Stimulated activated CD8-positive, alpha-beta memory T cell treated with anti-CD3 and anti-CD28 coated beads, Interleukin-7, amount 100 ng/mL, for 24 hours (primary cell): ENCODE results near the gene ZMYM4.
A peak's percentile ranks its signal among the peaks of the same experiment; 100 is the strongest.

Experiments
- DNase-seq: peaks from one replicate; pipeline ENCODE4 v3.0.0-alpha.2; 2020; ENCODE audit warnings: low read depth

The ZMYM4 gene

DNA sequence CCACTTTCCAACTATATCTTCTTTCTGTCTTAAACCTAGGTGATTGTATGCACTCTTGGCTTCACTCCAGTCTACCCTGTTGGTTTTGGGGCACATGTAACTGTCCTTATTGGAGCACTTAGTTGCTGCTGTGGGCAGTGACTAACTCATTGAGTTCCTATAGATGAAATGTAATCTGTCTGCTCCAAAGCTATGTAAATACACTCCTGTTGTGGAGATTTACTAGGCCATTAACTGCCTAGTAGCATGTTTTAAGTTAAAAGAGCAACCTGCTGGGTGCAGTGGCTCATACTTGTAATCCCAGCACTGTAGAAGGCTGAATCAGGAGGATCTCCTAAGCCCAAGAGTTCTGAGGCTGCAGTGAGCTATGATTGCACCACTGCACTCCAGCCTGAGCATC lies 137.6 kb downstream of the ZMYM4 start:
- DNase-seq: no peak

GRCh38 chr1:35407743-35408142 lies 139.2 kb downstream of the ZMYM4 start:
- no peak for DNase-seq

DNA sequence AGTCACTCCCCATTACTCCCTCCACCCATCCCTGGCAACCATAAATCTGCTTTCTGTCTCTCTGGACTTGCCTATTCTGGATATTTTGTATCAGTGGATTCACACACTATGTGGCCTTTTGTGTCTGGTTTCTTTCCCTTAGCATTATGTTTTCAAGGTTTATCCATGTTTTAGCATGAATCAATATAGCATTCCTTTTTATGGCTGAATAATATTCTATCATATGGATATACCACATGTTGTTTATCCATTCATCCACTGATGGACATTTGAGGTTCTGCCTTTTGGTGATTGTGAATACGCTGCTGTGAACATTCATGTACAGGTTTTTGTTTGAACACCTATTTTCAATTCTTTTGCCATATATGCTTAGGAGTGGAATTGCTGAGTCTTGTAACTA lies 140.4 kb downstream of the ZMYM4 start:
- DNase-seq: no peak

GRCh38 chr1:35426097-35426586 lies 157.6 kb downstream of the ZMYM4 start:
- no peak for DNase-seq

GRCh38 chr1:35428360-35428759 lies 159.9 kb downstream of the ZMYM4 start:
- no peak for DNase-seq

DNA sequence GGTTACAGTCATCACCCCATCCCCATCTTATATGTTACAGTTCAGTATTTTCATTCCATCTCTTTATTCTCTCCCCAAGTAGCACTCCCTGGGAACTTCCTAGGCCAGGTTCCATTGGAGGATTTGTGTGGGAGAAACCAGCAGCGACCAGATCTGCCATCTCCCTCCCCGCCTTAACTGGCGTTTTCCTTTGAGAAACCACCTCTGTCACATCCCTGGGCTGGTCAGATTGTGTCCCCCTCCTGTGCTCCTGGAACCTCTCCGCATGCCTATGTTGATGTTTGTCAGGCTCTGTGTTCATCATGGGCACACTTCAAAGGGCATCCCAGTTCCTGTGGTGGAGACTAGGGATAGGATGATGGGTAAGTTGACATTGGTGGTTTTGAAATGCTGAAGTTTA lies 162.3 kb downstream of the ZMYM4 start:
- no peak for DNase-seq

DNA sequence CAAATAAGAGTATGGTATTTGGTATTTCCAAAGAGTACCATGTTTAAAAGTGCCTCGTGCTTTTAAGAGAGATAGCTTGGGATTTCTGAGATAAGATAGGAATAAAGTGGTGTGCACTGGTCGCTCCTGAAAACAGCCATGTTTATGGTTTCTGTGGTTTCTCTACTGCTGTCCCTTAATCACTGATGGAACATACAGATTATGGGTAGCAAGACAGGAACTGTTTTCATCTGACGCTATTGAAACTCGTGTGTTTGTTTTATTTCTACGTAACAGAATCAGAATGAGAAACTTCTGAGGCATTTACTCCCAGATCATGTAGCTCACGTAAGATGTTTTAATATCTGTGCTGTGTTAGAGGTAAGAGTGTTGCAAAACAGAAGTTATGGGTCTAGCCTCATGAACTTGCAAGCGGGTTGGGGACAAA lies 162.7 kb downstream of the ZMYM4 start:
- DNase-seq: no peak

- no peak for DNase-seq
Measured at GRCh38 chr1:35432231-35432630, 163.7 kb downstream of the ZMYM4 start.

GRCh38 chr1:35433714-35434113 lies 165.2 kb downstream of the ZMYM4 start:
- DNase-seq: no peak

GRCh38 chr1:35434703-35435102 lies 166.2 kb downstream of the ZMYM4 start:
- no peak for DNase-seq

DNA sequence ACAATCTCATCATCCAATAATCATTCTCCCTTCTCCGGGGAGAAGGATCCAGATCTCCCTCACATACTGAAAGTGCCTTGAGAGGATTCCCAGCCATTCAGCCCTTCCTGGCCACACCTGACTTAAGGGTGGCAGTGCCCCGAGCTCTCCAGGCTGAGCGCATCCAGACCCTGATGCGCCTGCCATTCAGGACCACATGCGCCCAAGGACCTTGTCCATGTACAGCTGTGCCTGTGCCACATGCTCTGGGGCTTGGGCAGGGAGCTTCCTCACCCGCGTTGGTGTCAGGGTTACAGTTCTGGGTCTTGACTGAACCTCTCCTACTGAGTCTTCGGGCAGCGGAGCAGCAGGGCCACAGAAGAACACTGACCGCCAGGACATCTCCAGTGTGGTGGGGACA lies 167.6 kb downstream of the ZMYM4 start:
- no peak for DNase-seq

DNA sequence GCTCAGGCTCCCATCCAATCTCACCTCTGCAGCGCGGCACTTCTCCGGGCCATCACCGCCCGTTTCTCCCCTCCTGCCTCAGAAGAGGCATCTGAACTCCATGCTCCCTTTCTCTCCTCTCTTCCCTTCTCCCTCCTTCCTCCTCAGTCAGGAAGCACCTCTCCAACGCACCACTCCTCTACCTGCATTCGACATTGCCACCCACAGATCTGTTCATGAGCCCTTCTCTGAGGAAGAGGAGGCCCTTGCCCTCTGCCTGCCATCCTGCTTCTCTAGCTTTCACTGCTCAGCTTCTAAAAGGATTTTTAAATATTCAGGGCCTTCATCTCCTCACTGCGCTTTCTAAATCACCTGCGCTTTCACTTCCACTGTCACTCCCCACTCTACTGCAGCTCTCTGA lies 168.7 kb downstream of the ZMYM4 start:
- no peak for DNase-seq

GRCh38 chr1:35439626-35440025 lies 171.1 kb downstream of the ZMYM4 start:
- no peak for DNase-seq

DNA sequence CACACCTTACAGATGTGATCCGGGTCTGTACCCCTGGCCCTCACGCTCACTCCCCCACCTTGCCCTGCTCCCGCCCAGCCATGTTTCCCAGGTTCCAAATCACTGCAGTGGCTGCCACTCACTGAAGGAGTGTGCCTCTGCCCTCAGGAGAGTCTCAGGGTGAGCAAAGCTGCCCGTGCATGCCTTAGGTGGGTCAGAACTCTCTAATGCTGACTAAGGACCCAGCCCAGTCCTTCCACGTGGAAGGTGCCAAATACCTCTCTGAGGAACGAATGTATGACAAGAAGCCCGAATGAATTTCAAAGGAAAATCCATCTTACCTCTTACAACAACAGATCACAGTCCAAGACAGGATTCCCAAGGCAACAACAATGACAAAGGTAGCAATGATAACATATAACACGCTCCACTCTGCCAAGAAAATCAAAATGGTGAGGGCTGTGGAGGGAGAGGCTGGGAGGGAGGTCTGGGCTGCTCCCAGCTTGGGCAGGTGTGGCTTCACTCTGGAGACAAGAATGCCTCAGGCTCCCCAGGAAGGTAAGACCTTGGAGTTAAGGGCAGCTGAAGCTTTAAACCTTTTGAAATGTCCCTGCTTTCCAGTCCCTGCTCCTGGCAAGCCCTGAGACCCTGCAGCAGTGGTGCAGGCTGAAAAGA lies 173.5 kb downstream of the ZMYM4 start:
- DNase-seq: no peak

DNA sequence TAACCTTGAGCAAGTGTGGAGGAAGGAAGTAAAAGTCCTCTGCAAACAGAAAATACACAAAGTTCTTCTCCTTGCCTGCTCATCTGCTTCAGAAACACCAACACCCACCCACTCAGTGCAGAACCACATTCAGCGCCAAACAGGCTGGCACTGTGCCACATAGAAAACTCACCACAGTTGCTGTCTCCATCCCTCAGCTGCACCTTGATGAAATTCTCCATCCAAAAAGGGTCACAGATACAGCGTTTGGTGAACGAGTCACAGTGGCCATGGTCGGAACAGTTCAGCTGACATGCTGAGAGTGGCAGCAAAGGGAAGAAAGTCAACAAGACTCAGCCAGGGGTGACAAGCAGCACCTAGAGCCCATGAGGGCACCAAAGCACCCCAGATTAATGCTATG lies 174.2 kb downstream of the ZMYM4 start:
- no peak for DNase-seq

DNA sequence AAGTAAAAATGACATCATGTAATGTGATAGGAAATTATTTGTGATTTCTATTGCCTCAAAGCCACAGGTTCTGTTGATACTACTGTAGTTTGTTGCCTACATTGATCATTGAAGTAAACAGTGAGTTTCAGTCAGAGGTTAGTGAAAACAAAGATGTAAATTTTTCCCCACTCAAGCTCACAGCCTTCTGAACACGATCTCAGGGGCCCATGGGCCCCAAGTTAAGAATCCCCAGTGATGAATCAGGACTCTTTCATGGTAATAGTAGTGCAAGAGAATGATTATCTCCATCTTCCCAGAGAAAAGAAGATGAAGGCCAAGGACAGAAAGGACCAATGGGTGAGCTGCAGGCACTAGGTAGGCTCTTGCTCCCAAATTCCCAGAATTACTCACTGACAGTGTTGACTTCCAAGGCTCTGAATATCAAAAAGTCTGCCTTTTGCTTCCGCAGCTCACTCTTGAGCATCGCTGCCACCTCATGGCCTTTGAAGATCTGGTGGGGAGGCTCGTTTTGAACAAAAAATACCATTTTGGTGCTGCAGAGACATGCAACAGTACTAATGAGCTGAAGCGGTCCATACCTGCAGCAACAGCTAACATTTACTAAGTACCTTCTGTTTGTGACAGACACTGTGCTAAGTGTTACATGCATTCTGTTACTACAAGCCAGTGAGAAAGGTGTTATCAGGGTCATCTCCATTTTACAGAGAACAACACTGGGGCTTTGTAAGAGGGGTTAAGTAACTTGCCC lies 175.4 kb downstream of the ZMYM4 start:
- DNase-seq: no peak

- DNase-seq: no peak
Measured at GRCh38 chr1:35444519-35444774, 175.9 kb downstream of the ZMYM4 start.

DNA sequence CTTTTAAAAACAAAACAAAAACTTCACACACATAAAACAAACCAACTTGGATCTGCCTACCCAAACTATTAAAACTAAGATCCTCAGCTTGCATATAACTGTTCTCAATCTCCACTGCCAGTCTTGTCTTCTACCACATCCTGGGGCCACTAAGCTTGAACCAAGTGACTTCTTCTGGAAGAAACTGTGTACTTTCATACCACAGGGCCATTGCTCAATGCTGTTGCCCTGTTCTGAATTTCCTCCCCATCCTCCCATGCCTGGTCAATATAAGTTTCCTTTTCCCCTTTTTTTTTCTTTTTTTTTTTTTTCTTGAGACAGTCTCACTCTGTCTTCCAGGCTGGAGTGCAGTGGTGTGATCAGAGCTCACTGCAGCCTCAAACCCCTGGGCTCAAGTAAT lies 178.8 kb downstream of the ZMYM4 start:
- DNase-seq: no peak

- DNase-seq: no peak
Measured at GRCh38 chr1:35448344-35448801, 179.9 kb downstream of the ZMYM4 start.

DNA sequence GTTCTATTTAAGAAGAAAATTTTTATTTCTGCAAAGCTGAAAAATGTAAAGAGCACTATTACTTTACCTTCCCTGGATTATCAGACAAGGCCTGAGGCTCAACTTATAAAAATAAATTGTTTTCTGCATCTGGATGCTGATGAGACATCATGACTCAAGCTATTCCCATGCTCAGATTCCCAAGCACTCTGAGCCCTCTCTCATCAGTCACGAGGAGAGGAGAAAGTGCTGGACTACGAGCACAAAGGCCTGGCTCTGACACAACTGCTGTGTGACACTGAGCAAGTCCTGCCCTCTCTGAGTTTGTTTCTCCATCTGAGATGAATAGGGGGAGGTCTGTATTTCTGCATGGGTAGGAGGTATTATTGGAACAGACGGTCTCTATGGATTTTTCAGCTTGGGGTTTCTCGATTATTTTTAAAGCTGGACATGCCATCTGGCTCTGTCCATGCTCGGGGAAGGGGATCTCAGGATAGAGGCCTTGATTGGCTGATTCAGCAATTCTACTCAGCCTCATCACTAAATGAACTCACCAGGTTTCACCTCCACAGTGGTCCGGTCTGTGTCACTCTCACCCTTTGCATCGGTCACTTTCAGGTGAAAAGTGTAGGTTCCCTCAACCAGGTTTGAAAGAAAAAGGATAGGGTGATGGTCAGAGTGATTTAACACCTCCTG lies 181.0 kb downstream of the ZMYM4 start:
- DNase-seq: no peak

DNA sequence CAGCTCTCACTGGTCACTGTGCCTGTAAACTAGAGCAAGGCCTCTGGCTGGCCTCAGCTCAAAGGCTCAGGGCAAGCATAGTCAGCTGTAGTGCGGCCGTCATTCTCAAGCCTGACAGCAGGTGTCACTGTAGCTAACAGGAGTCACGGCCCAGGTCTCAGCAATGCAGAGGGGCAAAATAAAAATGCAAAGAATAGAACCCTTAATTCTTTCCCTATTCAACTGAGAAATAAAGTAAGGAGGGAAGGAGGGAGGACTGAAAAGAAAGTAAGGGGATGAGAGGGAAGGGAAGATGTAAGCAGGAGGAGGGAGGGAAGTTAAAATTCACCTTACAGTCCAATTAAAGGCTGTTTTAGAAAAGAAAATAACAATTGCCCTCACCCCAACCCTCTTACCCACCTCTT lies 182.6 kb downstream of the ZMYM4 start:
- DNase-seq: peak; percentile 69

- no peak for DNase-seq
Measured at GRCh38 chr1:35452106-35452774, 183.7 kb downstream of the ZMYM4 start.

DNA sequence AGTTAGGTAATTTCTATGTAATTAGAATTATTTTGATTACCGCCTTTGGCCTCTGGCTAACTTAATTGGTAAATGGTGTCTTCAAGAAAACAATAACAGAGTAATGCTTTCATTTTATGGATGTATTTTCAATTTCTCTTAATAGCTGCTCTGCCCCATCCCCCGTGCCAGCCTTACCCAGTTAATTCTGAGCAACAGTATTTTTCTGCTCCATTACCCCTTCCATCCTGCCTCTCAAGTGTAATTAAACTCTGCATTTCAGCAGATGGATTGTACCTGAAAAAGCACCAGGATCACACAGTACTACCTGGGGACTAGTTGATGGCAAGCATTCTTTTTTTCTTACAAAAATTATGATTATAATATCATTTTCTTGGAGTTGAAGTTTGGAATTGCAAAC lies 184.5 kb downstream of the ZMYM4 start:
- DNase-seq: no peak
